ENCODE results near the gene THAP10.
A peak's percentile ranks its signal among the peaks of the same experiment; 100 is the strongest.

GRCh38 chr15:70856884-70857561 lies 35.2 kb downstream of the THAP10 start:
- no peak for TF ChIP-seq POLR2A (IDR thresholded peaks at IDR 0.05)
- TF ChIP-seq POLR2AphosphoS5 (IDR thresholded peaks at IDR 0.05) = peak; percentile 77 to 78
- TF ChIP-seq CTCF (IDR thresholded peaks at IDR 0.05) = no peak
- TF ChIP-seq EP300 (IDR thresholded peaks at IDR 0.05) = peak in 3 of 4 donors; percentile 32 to 76 (median 75)

Data from upper lobe of left lung (tissue), 4 donors.